ENCODE data around the gene AKT1.

GRCh38 chr14:104802394-104803184 lies 7.0 kb upstream of the AKT1 start:
- TF ChIP-seq POLR2A (IDR thresholded peaks at IDR 0.05): no peak
- TF ChIP-seq, protein P1, sequence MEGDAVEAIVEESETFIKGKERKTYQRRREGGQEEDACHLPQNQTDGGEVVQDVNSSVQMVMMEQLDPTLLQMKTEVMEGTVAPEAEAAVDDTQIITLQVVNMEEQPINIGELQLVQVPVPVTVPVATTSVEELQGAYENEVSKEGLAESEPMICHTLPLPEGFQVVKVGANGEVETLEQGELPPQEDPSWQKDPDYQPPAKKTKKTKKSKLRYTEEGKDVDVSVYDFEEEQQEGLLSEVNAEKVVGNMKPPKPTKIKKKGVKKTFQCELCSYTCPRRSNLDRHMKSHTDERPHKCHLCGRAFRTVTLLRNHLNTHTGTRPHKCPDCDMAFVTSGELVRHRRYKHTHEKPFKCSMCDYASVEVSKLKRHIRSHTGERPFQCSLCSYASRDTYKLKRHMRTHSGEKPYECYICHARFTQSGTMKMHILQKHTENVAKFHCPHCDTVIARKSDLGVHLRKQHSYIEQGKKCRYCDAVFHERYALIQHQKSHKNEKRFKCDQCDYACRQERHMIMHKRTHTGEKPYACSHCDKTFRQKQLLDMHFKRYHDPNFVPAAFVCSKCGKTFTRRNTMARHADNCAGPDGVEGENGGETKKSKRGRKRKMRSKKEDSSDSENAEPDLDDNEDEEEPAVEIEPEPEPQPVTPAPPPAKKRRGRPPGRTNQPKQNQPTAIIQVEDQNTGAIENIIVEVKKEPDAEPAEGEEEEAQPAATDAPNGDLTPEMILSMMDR (IDR thresholded peaks at IDR 0.05): no peak
